GM19238 (cell line): Measurements from ENCODE around the gene VAV3.
"Not testable (repeated sequence)": the region's sequence is repeated elsewhere in the genome, so short reads cannot be mapped to it uniquely, and the experiment has no call there.

Experiments used
- DNase-seq: peaks from one replicate; pipeline ENCODE4 v3.0.0; 2011; ENCODE audit warnings: low spot score; ENCODE audit not compliant: insufficient read length

The VAV3 gene

DNA sequence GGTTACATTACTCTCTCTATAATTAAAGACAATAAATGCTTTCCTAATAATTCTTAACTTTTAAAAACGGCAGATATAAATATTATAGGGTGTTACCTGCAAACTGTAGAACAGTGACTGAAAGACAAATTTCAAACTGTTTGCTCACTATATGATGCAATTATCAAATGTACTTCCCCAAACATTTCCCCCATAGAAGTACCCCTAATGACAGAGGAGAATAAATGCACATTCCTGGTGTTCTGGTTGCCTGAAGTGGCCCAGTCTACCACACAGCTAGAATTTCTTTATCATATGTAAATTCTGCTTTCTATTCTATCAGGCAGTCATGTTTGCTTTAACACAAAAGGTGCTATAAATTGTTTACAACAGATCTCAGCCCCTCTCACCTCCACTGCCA, 70.4 kb downstream of the VAV3 start:
- DNase-seq, result no peak

DNA sequence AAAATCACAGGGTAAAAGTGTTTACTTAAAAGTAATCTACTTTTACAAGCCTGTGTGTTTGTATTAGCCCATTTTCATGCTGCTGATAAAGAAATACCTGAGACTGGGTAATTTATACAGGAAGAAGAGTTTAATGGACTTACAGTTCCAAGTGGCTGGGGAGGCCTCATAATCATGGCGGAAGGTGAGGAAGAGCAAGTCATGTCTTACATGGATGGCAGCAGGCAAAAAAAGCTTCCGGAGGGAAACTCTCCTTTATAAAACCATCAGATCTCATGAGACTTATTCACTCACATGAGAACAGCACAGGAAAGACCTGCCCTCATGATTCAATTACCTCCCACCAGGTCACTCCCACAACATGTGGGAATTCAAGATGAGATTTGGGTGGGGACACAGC, 71.6 kb downstream of the VAV3 start:
- DNase-seq, result not testable (repeated sequence)

DNA sequence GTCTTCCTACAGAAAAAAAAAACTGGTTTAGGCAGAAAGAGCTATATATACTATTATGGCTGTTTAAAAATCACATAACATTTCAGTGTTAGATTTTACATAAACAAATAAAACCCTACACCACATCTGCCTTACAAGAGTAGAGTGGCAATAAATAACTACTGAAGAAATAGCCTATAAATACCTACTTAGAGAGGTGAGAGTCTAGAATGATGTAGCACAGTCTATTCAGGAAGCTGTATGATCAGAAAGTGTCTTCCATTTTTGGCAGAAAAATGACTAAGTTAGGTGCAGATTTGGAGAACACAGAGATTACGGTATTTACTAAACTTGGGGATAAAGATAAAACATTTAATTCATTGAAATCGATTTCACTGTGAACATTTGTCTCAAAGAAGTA, 75.5 kb downstream of the VAV3 start:
- DNase-seq, result no peak

DNA sequence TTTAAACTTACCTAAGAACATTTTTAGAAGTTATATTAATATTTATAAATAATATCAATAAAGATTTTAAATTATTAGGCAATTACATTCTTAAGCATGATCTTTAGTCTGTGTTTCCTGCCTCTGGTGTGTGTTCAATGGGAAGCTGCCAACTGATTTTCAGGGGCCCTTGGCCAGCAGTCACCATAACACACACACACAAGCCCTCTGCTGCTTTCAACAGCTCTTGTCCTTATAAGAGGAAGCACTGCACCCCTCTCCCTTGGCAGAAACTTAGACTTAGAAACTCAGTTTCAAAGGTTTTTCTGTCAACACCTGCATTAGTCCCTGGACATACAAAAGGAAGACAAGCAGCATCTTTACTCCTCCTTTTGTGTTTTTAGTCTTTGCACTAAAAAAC, 81.4 kb downstream of the VAV3 start:
- no peak for DNase-seq

DNA sequence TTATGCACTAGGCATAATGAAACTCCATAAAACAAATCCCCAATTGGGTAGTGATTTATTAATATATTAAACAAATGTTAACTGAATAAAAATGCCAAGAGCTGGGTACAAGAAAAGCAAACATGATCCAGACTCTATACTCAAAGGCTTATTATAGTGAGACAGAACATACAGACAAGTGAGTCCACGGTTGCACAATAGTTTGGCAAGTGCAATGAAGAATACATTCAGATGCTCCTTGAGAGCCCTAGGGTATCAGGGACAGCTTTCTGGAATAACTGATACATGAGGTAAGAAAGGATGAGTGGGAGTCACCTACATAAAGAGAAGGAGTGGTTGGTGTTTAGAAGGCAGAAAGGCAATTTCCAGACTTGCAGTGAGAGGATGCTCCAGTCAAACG, 85.1 kb downstream of the VAV3 start:
- DNase-seq, result no peak

DNA sequence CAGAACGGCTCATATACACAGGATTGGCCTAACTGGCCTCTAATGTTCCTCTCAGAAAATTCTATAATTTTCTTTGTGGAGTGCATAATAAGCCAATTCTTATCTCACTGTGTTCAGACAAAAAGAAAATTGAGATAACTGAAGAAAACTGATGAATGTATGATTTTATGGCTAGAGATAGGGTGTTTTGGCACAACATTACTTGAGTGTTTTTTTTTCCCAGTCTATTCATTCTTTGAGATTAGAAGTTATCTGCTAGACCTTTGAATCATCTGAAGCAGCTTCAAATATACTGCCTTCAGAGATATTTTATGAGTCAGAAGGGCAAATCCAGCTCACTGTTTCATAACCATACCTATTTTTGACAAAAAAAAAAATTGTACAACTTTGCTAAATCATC, 85.6 kb downstream of the VAV3 start:
- DNase-seq, result no peak

DNA sequence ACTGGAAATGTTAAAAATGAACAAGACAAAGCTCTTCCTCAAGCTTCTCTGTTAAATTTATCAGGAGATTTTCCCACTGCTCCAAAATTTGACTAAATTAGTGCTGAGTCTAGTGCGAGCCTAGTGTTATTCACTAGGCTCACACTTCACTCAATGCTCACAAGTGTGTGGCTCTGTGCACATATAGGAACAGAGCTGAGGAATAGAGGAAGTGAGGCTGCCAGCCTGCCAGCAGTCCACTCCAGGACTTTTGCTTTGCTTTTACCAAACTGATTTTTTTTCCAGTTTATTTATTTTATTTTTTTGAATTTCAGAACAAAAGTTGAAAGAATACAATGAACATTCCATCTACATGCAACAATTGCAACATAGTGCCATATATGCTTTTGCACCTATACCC, 87.2 kb downstream of the VAV3 start:
- no peak for DNase-seq

DNA sequence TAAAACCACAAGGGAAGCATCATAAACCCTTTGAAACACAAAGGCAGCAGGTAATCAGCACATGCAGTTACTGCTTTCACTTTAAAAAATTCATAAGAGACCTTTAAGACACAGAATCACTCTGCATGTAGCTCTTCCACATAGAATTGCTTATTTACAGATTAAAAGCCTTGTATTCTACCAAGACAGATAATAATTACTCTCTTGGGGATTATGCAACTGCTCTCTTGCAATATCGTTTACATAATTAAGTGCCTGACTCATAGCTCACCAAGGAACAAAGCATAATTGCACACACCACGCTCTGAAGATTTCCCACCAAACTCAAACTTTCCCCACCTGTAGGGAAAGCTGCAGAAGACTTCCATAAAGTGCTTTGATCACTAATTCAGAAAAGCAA, 87.9 kb downstream of the VAV3 start:
- no peak for DNase-seq

DNA sequence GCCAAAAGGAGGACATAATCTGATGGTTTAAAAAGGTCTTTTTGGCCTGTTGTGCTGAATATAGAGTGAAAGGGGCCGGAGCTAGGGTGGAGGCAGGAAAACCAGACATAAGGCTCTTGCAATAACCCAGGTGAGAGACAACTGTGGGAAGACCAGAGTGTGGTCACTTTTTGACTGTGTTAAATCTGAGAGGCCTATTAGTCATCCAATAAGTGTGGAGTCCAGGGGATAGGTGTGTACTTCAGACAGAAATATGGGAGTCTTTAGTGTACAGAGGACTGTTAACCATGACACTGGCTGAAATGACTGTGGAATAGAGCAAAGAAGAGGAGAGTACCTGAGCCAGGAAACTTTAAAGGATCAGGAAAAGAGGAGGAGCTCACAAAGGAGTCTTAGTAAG, 89.3 kb downstream of the VAV3 start:
- DNase-seq, result no peak

DNA sequence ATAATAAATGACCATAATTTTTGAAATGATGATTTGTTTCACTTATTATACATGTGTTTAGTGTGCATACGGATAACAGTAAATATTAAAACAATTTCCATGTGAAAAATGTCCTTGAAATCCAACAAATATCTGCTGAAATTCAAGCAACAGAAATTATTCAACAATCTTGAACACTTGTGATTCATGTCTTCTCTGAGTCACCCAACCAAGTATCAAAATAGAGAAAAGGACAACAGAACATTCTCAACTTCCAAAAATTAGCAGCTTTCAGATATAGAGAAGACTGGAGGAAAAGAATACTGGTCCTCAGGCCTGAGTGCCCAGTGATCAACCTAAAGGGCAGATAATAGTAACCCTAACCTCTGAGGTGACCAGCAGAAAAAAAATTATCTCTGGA, 90.8 kb downstream of the VAV3 start:
- DNase-seq, result no peak

DNA sequence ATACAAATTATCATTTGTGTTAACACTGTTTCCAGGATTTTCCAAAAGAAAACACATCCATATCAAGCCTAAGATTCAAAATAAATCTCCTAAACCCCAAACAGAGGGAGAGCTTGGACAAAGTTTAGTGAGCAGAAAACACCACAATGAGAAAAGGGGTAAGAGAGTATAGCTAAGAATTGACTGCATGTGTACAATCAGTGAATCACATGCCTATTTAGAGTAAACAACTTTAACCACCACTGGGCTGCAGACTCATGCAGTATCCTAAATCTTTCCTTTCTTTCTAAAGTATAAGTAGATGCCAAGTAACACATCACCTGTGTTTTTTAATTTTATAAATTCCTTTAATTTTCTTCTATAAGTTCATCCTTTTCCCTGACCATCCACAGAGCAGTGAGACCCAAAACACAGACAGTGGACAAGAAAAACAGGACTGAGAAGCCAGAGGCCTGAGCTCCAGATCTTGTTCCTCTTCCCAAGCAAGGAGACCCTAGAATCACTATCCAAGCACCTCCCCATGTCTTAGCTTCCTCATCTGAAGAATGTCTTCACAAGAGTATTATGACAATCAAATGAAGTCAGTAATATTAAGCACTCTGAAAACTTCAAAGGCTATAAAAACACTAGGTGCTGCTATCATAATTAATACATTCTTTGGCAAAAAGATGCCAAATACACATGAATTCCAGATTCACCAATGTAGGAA, 93.1 kb downstream of the VAV3 start:
- DNase-seq, result no peak

DNA sequence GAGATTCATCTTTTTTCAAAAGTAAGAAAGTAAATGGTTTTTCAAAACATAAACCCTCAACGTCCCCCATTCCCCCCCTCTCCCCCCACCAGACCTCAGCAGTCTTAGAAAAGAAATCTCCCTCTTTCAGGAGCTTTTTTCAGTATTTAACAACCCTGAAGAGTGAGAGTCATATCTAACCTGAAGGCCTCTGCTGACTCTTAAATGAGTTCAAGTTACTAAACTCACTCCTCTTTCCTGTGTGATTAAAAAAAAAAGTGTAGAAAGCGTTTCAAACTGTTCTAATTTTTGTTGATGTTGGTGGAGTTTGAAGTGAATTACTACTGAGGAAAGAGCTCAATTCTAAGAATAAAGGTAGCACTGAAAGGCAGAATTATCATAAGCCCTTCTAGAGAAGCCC, 93.7 kb downstream of the VAV3 start:
- DNase-seq, result no peak

DNA sequence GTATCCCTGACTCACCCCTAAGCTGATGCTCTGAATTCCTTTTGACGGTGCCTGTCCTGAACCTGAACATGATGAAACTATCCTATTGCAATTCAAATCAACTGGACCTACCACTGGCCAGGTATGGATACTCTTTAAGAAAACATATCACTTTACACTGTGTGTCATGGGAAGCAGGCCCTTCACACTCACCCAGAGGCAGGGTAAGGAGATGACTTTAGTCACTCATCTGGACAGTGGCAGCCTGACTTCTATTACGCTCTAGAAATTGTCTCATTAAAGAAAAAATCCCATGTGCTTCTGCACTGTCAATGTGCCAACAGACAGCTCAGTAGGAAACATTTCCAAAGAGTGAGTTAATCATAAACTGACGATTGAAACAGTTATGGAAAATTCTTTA, 94.3 kb downstream of the VAV3 start:
- no peak for DNase-seq

DNA sequence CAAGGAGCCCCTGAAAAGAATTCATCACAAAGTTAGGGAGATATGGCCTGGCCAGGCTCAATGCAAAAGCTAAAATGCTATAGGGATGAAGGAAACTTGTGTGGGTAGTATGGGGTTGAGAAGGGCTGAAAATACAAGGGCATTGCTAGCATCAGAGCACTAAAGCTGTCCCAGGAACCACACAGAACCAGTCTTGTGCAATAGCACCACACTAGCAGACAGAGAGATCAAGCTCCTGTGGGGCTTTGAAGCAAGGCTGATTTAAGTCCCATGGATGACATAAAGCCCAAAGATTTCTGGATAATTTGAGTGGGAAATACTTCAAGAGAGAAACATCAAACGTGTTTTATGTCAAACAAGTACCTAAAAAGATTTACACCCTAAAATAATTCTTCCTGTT, 97.1 kb downstream of the VAV3 start:
- DNase-seq, result no peak

DNA sequence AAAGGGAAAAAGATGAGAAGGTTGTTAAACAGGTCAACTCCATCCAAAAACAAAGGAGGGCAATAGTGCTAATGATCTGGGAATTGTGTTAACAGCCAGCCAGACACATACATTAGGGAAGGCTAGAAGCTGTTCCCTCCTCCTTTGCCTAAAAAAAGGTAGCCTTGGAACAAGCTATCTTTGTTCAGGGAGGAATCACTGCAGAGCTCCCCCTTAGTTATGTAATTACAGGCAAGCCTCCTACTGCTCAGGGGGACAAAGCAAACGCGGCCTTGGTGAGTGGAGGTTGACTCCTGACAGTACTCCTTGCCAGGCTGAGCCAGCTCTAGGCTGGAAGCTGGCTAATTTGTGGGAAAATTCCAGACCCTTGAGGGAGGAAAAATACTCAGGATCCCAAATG, 97.6 kb downstream of the VAV3 start:
- DNase-seq, result no peak

DNA sequence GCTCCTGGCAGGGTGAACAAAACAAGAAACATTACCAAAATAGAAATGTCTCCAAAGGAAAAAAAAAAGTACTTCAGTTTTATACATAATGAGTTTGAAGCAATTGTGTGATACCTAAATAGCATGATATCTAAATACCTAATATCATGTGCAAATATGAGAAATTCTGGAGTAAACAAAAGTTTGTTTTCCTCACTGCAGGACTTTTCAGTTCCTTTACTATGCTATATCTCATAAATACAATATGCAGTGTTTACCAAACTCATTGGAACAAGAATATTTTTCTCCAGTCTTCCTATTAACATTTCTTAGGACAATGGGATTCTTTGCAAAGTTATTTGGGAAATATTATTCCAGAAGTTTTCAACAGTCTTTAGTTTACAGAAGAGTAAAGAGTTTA, 98.1 kb downstream of the VAV3 start:
- no peak for DNase-seq

DNA sequence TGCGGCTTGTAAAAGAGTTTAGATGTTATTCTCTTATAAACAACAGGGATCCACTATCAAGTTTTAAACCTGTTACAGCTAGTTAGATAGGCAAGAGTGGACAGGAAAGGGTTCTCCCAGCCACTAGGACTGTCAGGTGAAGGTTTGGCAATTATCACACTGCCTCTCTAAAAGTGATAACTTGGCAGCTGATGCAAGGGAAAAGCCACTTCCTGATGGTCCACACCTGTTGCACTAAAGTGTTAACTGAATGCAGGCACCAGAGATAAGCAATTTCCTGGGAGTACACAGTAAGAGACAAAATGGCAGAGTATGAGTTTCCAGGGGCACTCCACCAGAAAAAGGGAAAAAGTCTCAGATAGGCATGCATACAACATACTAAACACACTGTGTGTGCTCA, 99.4 kb downstream of the VAV3 start:
- no peak for DNase-seq

DNA sequence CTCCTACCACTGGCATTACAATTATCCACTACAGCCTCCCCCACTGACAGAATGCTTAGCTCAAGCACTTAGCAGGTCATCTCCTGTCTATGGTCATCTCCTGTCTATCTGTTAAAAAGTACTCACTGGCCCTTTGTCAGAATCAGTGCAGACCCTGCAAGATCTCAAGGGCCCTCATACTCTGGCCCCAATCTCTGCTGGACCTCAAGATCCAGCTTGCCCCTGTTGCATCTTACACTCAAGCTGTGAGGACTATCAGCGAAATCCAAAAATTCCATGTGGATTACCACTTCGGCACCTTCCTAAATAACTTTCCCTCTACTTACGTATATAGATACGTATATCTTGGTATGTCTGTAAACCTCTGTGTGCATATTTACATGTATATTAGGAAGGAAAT, 101.6 kb downstream of the VAV3 start:
- DNase-seq, result no peak

DNA sequence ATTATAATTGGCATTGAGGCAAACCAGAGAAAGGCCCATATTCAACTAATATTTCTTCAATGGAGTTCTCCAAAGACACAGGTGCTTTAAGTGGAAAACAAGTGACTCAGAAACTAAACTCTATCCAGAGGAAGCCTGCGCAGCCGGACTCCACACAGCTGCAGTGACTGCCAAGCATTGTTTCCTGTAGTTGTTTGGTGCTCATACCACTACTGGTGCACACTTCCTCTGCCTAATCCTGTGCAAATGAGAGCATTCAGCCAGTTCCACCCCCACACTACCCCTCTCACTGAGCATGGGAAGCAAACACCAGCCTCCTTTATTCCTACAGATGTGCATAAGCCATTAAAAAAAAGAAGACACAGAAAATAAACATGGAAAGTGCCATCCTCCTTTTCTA, 102.9 kb downstream of the VAV3 start:
- no peak for DNase-seq

DNA sequence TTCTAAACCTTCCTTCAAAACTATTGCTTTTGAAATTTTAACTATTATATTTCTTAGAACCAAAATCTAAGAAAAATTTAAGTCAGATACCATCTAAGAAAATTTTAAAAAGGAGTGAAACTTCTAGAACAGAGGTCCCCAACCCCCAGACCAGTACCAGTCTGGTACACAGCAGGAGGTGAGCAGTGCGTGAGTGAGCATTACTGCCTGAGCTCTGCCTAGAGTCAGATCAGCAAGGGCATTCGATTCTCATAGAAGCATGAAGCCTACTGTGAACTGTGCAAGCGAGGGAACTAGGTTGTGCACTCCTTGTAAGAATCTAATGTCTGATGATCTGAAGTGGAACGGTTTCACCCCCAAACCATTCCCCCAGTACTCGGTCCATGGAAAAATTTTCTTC, 106.7 kb downstream of the VAV3 start:
- no peak for DNase-seq

DNA sequence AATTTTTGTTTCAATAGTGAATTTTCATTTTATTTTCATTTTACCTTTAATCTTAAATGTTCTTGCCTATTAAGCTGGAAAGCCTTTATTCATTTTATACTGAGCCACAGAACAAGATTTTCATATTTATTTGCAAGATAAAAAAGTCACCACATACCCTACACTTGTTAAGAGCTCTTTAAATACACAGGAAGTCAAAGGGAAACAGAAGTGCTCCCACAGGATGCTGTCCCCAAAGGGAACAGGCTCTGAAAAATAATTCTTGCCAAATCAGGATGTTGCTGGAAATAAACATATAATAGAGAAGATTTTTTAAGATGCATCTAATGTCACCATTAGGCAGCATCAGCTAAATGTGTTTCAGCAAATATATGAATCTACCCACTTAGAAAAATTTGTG, 113.6 kb downstream of the VAV3 start:
- no peak for DNase-seq

DNA sequence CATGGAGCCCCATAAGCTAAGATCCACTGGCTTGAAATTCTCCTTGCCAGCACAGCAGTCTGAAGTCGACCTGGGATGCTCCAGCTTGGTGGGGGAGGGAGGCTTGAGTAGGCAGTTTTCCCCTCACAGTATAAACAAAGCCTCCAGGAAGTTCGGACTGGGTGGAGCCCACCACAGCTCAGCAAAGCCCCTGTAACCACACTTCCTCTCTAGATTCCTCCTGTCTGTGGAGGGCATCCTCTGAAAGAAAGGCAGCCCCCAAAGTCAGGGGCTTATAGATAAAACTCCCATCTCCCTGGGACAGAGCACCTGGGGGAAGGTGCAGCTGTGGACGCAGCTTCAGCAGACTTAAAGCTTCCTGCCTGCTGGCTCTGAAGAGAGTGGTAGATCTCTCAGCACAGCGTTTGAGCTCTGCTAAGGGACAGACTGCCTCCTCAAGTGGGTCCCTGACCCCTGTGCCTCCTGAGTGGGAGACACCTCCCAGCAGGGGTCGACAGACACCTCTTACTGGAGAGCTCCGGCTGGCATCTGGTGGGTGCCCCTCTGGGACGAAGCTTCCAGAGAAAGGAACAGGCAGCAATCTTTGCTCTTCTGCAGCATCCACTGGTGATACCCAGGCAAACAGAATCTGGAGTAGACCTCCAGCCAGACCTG, 120.3 kb downstream of the VAV3 start:
- DNase-seq, result not testable (repeated sequence)

DNA sequence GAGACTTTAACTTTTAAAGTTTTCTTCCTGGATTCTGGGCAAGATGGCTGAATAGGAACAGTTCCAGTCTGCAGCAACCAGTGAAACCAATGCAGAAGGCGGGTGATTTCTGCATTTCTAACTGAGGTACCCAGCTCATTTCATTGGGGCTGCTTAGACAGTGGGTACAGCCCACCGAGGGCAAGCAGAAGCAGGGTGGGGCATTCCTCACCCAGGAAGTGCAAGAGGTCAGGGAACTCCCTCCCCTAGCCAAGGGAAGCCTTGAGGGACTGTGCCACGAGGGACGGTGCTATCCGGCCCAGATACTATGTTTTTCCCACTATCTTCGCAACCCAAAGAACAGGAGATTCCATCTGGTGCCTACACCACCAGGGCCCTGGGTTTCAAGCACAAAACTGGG, 121.0 kb downstream of the VAV3 start:
- no peak for DNase-seq

DNA sequence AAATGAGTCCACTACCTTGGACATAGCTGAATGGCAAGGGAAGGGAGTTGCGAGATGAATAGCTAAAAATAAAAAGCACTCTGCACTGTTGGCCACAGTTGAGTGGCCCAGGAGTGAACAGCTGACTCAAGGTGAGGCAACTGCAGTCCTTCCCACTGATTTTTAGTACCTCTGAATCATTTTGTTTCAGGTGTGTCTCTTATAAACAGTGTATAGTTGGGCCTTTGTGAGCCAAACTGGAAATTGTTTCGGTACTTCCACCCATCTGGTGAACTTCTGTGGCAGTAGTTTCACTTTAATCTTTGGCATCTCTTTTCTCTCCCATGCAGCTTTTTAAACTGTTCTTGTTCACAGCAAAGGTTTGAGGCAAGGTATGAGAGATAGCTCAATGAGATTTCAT, 122.7 kb downstream of the VAV3 start:
- no peak for DNase-seq
